Measurements from ENCODE around the gene FGFRL1. TPM values are rescaled to one million over a fixed set of nuclear protein-coding genes. Genes with fewer than 3 reads are reported as not detected.

FGFRL1 gene
- total and polyA plus RNA-seq, 2 of the 13 experiments (the other 11 are each of a cell fraction or from before 2014, with no cell fraction given), result 19.1 to 30.6 TPM

DNA sequence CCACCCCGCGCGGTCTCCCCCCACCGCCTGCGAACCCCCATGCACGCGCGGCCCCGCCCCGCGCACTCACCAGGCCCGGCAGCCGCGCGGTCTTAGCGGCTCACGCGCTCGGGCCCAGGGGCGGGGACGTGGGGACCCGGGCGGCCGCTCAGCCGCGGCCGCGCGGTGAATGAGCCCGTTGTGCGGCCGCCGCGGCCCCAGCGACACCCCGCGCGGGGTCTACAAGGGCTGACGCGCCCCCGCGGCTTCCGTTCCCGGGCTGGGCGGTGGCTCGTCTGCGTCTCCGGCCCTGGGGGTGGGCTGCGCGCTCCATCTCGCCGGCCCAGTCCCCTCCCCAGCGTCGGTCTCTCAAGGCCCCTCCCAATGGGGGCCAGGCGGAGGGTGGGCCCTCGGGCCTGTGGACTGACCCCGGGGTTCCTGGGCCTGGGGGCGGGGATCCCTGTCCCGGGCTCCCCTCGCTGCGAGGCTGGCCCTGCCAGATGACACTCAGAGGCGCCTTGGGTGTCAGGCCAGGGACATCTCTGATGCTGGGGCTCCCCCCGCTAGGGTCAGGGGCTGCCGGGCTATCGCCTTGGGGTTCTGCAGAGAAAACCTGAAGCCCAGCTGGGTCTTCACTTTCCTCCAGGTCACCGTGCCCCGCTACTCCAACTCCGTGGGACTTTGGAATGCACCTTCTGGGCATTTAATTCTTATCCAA is 13.9 kb upstream of the FGFRL1 start:
- Histone ChIP-seq H3K4me2 (ENCODE audit: low read depth, low read length) (peak overlapping the region; percentile 74), H3K9ac (ENCODE audit: insufficient read depth, low read depth, low read length) (peak overlapping the region; percentile 46; the same call in 1 of the 2 replicates), H3K27ac (ENCODE audit: extremely low read length, insufficient read depth, low read length) (no peak overlapping the region), H3K27me3 (ENCODE audit: control insufficient read depth in 1 of 2, insufficient read depth in 2 of 2, low read length in 2 of 2) (peaks cover 7 to 22% of the 10 kb centered on the region in 2 experiments; a peak in 3 of 5 replicates), H3K9me3 (ENCODE audit: low read length) (no peaks in the 10 kb centered on the region), H2AFZ (ENCODE audit: low read length) (no peak overlapping the region), H3K79me2 (ENCODE audit: insufficient read depth, low read length) (no peaks in the 10 kb centered on the region), H4K20me1 (ENCODE audit: insufficient read depth, low read length) (no peaks in the 10 kb centered on the region), H3K4me3 (replicated peaks in 1 of 3; ENCODE audit: insufficient read depth in 1 of 3, low read depth in 2 of 3, low read length in 3 of 3) (peak overlapping the region; percentile 52 to 71 (median 59); a peak in 5 of 6 replicates), H3K36me3 (replicated peaks in 1 of 2; ENCODE audit: control insufficient read depth in 1 of 2, insufficient read depth in 2 of 2, low read length in 2 of 2) (no peaks in the 10 kb centered on the region), H3K4me1 (ENCODE audit: insufficient read depth, low read length) (peaks cover 45% of the 10 kb centered on the region)
- WGBS (ENCODE audit: low lambda C conversion rate), result no CpG with 5 or more reads among the region's 68 CpGs
- ChIA-PET POLR2A (no interaction called here), CTCF (ENCODE audit: low intra/inter-chr PET ratio, low total read pairs) (no interaction called here)
- FAIRE-seq (no peak), DNase-seq (ENCODE audit: low spot score) (no peak), ATAC-seq (no peak)
- no TSS peak for BruUV-seq (replicated peaks)
- intact Hi-C loops (cut with micrococcal nuclease; ENCODE audit: unreplicated experiment), result no loop called here
- in situ Hi-C loops (cut with HindIII; ENCODE audit: extremely low pct_ligation_motif_present, low pct_unique_long_range_greater_than_20kb), result no loop called here
- TF ChIP-seq CBFB (CRISPR knock-in tag; IDR thresholded peaks at IDR 0.05), result no peak
- peak; percentile 78 for TF ChIP-seq AGO1 (IDR thresholded peaks at IDR 0.05; ENCODE audit: low read depth, low read length, poor library complexity, severe bottlenecking)
- TF ChIP-seq ZNF256 (CRISPR knock-in tag; conservative IDR thresholded peaks at IDR 0.05), result no peak
- no peak for TF ChIP-seq PATZ1 (CRISPR knock-in tag; IDR thresholded peaks at IDR 0.05)
- TF ChIP-seq CENPT (CRISPR knock-in tag; IDR thresholded peaks at IDR 0.05; ENCODE audit: low read depth), result no peak
- TF ChIP-seq, protein P1, sequence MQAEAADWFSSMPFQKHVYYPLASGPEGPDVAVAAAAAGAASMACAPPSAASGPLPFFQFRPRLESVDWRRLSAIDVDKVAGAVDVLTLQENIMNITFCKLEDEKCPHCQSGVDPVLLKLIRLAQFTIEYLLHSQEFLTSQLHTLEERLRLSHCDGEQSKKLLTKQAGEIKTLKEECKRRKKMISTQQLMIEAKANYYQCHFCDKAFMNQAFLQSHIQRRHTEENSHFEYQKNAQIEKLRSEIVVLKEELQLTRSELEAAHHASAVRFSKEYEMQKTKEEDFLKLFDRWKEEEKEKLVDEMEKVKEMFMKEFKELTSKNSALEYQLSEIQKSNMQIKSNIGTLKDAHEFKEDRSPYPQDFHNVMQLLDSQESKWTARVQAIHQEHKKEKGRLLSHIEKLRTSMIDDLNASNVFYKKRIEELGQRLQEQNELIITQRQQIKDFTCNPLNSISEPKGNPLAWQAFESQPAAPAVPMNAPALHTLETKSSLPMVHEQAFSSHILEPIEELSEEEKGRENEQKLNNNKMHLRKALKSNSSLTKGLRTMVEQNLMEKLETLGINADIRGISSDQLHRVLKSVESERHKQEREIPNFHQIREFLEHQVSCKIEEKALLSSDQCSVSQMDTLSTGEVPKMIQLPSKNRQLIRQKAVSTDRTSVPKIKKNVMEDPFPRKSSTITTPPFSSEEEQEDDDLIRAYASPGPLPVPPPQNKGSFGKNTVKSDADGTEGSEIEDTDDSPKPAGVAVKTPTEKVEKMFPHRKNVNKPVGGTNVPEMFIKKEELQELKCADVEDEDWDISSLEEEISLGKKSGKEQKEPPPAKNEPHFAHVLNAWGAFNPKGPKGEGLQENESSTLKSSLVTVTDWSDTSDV (CRISPR knock-in tag; IDR thresholded peaks at IDR 0.05), result no peak
- TF ChIP-seq GFI1 (CRISPR knock-in tag; IDR thresholded peaks at IDR 0.05; ENCODE audit: borderline replicate concordance), result peak; percentile 13; the same call in 1 of the 2 replicates
- no peak for TF ChIP-seq ASH2L (IDR thresholded peaks at IDR 0.05; ENCODE audit: insufficient read length, low read depth, low read length)
- TF ChIP-seq SRSF1 (optimal IDR thresholded peaks at IDR 0.05; ENCODE audit: low read depth, low read length), result peak; percentile 42
- TF ChIP-seq HOXA3 (CRISPR knock-in tag; IDR thresholded peaks at IDR 0.05), result no peak
- TF ChIP-seq ZFY (CRISPR knock-in tag; IDR thresholded peaks at IDR 0.05), result peak; percentile 41; the same call in 1 of the 2 replicates
- no peak for TF ChIP-seq THYN1 (CRISPR knock-in tag; IDR thresholded peaks at IDR 0.05; ENCODE audit: borderline replicate concordance, low read depth)
- TF ChIP-seq ZNF687 (CRISPR knock-in tag; IDR thresholded peaks at IDR 0.05), result peak; percentile 37; the same call in 1 of the 2 replicates
- TF ChIP-seq MAZ (IDR thresholded peaks at IDR 0.05; ENCODE audit: borderline replicate concordance, low read depth, low read length), result no peak
- 0 out of 2 replicates have a peak, but pooled peaks have one; percentile 24 for TF ChIP-seq MAZ (CRISPR knock-in tag; IDR thresholded peaks at IDR 0.05; ENCODE audit: low read depth)

All from HepG2 (cell line).